ENCODE measurements around the gene PPIL6.
A peak's percentile ranks its signal among the peaks of the same experiment; 100 is the strongest.

Gene PPIL6

GRCh38 chr6:109360791-109361190 lies 79.6 kb downstream of the PPIL6 start:
- DNase-seq = no peak

GRCh38 chr6:109360281-109360680 lies 80.1 kb downstream of the PPIL6 start:
- DNase-seq = no peak

GRCh38 chr6:109359248-109359647 lies 81.2 kb downstream of the PPIL6 start:
- DNase-seq = no peak

GRCh38 chr6:109358204-109358603 lies 82.2 kb downstream of the PPIL6 start:
- DNase-seq = no peak

- no peak for DNase-seq
Observed at GRCh38 chr6:109356237-109356636, 84.2 kb downstream of the PPIL6 start.

GRCh38 chr6:109351231-109352130 lies 88.9 kb downstream of the PPIL6 start:
- no peak for DNase-seq

- peak; percentile 57 for DNase-seq
Observed at GRCh38 chr6:109349419-109349987, 90.9 kb downstream of the PPIL6 start.

- DNase-seq = no peak
Observed at GRCh38 chr6:109348226-109348625, 92.2 kb downstream of the PPIL6 start.

- no peak for DNase-seq
Observed at GRCh38 chr6:109347779-109348178, 92.6 kb downstream of the PPIL6 start.

GRCh38 chr6:109345986-109346385 lies 94.4 kb downstream of the PPIL6 start:
- DNase-seq = no peak

GRCh38 chr6:109344226-109344625 lies 96.2 kb downstream of the PPIL6 start:
- no peak for DNase-seq

- DNase-seq = no peak
Observed at GRCh38 chr6:109343518-109343917, 96.9 kb downstream of the PPIL6 start.

- no peak for DNase-seq
Observed at GRCh38 chr6:109342911-109343310, 97.5 kb downstream of the PPIL6 start.

GRCh38 chr6:109342506-109342905 lies 97.9 kb downstream of the PPIL6 start:
- no peak for DNase-seq

- DNase-seq = peak; percentile 14
Observed at GRCh38 chr6:109340811-109341210, 99.6 kb downstream of the PPIL6 start.
